CD4-positive, alpha-beta T cell treated with Interleukin-15 for 1 hour (primary cell): ENCODE data around the gene ADRA2B.
A peak's percentile ranks its signal among the peaks of the same experiment; 100 is the strongest.

Source experiments
- DNase-seq: peaks from one replicate; pipeline ENCODE4 v3.0.0-alpha.2; 2020

Gene ADRA2B

DNA sequence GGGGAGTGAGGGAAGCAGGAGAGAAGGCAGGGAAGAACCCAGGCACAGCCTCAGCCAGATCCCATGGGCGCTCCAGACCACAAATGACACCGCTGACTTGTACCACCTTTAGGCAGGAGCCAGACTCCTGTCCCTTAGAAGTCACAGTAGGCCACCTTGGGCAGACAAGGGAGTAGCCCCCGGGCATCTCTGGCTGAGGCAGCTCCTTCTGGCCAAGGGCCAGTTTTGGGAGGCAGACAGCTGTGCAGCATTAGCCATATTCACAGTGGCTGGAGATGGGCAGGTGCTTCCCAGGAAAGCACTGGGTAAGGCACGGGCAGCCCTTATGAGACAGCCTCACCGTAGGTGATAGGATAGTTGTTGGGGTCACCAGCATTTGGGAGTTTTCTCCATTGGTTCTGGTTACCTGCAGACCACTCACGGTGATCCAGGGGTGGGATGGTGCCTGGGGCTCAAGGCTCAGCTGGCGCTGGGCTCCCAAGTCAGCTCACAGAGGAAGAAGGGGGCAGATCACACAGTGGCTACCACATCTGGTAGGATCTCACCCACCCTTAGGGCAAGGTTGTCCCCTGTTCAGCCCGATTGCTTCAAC, 19.9 kb upstream of the ADRA2B start:
- no peak for DNase-seq

DNA sequence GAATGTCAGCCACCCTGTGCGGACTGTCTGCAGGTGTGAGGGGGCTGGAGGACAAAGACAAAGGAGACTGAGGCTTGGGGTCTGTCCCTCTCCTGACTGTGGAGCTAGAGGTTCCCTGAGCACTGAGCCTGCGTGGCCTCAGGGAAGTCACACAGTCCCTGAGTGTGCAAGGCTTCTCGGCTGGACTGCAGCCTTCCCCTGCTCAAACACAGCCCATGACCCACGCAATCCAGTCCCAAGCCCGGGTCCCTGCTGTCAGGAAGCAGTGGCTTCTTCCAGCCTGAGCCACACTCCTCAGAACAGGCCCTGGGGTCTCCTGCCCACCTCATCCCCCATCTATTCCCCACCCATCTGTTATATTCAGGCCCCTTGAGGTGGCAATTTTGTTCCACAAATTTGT, 19.2 kb upstream of the ADRA2B start:
- DNase-seq: no peak

DNA sequence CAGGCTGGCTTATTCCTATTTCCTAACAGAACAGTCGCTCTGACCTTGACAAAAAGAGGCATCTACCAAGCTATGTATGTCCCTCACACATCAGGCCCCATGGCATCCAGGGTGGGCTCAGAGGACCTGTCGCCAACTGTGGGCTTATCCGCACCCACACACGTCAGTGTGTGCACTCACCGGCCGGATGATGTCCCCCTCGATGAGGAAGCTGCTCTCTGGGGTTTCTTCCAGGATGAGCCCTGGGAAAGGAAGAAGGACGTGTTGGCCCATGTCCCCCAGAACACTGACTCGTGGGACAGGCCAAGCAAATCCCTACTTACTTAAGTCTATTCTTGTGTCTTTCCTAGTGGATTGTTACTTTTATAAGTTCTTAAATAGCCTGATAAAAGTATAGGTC, 18.8 kb upstream of the ADRA2B start:
- no peak for DNase-seq

DNA sequence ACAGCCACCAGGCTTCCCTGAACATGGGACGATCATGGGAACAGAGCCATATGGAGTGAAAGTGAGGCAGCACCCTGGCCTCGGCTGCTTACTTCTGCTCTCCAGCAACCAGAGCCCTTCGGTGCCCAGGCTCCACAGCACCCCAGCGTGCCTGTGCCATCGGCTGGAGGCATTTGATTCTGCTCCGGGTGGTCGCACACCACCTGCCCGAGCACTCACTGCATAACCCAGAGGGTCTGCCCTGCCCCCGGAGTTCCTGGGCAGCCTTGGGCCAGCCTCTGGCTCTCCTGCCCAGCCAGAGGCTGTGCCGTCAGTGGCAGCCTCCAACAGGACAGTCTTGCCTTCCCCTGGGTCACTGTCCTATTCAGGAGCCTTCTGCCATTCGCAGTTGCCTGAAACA, 18.1 kb upstream of the ADRA2B start:
- no peak for DNase-seq

GRCh38 chr2:96131813-96132745, 15.7 kb upstream of the ADRA2B start:
- DNase-seq: no peak

- DNase-seq: no peak
These were observed 14.9 kb upstream of the ADRA2B start for GRCh38 chr2:96131152-96131812.

DNA sequence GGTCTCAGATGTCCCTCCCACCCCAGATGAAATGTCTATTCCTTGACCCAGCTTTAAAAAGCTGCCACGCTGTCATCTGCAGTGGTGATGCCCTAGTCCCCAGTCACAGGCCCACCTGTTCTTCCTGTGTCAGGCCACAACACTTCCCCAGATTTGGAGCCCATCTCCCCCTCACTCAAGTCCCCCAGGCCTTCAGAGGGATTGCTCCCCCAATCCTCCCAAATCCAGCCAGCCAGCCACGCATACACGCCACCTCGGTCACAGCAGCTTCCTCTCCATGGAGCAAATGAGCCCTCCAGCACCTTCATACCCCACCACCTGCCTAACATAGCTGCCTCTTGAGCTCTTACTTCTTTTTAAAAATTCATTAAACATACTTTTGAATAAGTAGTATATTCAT, 14.1 kb upstream of the ADRA2B start:
- no peak for DNase-seq

DNA sequence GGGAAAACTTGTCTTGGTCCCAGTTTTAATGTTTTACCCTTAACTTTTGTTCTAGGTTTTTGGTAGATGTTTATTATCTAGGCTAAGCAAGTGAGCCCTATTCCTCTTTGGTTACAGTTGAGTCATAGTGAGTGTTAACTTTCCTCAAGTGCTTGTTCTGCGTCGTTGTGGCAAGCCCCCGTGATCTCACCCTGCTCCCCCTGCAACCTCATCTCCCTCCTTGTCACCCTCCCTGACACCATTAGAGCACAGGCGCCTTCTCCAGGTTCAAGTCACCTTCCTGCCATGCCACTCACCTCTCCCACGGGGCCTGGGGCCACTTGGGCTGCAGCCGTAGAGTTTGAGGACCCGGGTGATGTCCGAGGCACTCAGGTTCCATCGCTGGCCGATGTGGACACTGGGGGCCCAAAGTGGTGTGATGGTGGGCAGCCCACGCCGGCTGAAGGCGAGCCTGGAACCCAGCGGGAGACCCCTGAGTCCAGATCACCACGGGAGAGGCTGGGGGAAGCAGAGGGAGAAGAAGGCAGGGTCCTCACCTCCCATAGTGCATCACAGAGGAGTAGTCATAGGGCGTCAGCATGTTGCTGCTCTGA, 13.3 kb upstream of the ADRA2B start:
- no peak for DNase-seq

DNA sequence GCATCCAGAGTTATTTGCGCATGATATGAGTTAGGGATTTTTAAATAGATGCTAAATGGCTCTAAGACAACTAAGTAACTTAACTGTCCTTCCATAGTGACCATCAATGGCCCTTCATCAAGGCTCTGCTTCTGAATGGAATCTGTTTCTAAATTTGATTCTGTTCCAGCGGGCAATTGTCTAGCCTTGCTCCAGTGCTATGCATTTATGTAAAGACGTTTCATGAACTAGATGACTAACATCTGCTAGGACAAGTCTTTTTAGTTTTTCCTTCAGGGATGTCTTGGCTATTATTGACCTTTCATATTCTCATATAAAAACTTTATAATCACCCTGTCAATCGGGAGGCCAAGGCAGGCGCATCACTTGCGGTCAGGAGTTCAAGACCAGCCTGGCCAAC, 12.1 kb upstream of the ADRA2B start:
- DNase-seq: no peak

- no peak for DNase-seq
These were observed 8.3 kb upstream of the ADRA2B start for GRCh38 chr2:96124406-96125265.

DNA sequence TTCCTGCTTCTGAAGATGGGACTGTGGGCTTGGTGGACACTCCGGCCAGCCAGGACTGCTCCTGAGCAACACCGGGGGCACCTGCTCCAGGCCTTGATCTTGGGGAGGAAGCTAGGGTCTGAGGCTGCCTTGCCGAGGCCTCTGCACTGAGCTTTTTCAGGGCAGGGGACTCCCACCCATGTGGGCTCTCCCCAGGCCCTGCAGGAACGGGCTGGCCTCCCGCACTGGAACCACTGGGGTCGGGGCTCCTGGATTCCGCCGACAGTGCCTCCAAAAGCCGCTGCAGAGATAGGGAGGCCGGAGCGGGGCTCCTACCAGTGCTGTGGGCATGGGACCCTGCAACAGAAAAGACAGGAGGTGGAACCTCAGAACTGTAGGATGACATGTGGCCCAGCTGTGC, 7.6 kb upstream of the ADRA2B start:
- no peak for DNase-seq

- no peak for DNase-seq
These were observed 6.9 kb upstream of the ADRA2B start for GRCh38 chr2:96123290-96123689.

DNA sequence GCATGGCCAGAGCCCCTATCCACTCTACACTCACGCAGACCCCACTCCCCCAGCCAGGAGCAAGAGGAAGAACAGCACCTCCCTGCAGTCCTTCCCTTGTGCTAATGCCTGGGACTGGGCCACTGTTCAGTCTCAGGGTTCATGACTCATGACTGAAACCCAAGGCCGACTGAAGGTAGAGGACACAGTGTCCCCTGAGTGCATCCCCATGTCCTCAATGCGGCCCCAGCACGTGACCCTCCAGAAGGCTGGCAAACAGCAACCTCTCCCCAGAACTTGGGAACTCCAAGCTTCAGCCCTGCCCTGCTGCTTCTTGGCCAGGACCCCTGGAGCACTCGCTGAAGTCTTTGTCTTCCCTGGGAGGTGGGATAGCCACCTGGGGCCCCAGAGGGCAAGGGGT, 6.0 kb upstream of the ADRA2B start:
- DNase-seq: no peak

GRCh38 chr2:96121414-96121813, 5.0 kb upstream of the ADRA2B start:
- DNase-seq: no peak

DNA sequence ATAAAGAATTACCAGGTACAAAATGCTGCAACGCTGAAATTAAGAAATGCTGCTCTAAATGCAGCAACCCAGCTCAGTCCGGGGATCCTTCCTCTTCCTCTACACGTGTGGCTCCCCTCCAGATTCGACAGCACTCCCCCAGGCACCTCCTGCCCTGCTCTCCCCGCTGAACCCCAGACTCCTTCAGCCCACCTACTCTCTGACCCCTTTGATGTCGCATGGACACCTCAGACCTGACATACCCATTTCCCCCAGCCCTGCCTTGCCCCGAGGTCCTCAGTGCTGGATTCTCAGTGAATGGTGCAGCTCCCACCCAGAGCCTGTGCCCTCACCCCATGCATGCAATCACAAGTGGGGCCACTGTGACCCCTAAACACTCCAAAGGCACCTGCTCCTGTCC, 4.6 kb upstream of the ADRA2B start:
- no peak for DNase-seq

DNA sequence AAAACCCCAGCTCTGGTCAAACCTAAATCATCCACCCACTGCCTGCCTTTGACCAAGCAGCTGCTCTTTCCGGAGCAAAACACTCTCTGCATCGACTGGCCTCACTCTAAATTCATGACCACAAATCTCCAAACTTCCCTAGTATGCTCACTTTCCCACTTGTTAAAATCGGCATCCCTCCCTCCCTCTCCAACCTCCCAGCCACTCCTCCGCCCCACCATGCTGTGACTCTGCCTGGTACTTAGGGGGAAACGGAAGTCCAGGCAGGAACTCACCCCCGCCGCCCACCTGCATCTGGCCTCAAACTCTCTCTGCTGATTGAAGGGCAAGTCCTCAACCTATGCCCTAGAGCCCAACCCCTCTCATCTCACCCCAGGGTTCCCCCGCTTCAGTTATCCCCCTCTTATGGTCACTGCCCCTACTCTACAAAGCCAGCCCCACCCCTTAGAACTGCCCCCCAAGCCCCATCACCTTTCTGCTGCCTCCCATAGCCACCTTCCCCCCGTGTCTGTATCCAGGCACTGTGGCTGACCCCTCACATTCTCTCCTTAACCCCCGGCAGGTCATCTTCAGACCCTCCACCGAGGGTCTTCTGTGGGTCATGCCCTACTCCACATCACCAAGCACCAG, 3.8 kb upstream of the ADRA2B start:
- DNase-seq: no peak

GRCh38 chr2:96119389-96119751, 3.0 kb upstream of the ADRA2B start:
- DNase-seq: no peak

DNA sequence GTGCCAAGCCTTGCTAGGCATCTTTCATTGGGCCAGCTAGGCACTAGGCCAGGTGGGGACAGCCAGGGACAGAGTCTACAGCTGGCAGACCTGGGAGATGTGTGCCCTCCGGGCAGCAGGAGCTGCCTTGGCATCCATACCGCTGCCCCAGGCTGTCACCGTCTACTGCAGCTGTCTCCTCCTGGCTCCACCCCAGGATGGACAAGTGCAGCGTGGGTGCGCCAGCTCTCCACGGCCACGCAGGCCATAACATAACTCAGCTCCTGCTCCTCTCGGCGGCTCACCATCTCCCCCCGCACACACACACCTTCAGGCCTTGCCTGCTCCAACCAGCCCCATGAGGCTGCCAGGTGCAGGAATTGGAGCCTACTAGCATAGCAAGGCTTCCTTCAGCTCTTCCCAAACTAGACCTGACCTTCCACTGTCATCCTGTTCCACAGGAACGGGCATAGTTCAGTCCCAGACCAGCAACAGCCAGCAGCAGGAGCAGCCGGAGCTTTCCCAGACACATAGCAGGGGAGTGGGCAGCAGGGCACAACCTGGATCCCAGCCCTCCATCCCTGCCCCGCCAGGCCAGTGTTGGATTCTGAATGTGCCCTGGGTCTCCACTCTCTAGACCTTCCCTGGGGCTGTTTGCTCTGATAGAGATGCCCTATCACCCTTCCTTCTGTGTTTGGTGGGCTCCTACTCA, 2.5 kb upstream of the ADRA2B start:
- DNase-seq: peak; percentile 16

- peak; percentile 16 for DNase-seq
These were observed 1.6 kb upstream of the ADRA2B start for GRCh38 chr2:96117701-96118588.

GRCh38 chr2:96116879-96117533, 635 bp upstream of the ADRA2B start:
- DNase-seq: peak; percentile 52
